ENCODE measurements around the gene SRP9.

Gene SRP9

DNA sequence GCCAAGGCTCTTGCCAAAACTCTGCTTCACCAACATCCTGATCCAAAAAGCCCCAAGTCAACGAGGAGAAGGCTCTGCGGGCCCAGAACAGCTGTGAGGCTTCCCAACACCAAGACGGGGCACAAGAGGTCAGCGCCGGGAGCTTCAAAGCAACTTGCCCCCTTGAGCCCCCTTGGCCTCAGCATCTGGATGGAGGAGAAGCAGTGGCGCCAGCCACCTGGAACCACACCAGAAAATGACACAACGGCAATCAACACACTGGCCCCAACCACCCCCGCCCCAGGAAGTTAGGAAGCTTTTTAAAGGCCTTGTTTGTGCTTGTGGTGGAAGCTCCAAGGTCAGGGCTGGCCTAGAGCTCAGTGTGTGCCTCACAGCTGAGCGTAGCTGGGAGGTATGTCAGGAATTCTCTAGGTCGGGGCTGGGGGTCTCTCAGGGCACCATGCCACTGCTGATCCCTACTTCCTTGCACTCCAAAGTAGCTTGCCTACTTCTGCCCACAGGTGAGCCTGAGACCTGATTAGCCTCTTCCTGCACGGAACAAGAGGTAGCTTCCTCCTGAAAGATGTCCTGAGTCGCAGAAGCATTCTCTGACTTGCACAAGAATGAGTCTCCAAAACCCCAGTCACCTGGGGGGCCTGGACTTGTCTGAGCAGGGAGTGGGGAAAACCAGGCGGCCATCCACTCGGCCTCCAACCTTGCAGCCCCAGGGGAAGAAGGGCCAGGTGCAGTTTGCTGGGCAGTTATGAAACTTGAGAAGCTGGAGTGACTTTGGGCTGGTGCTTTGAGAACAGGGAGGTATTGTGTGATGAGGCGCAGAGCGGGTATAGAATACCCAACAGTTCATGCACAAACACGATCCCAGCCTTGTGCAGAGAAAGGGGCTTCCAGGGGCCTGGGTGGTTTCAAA is 9.7 kb upstream of the SRP9 start:
- no peak for DNase-seq (ENCODE audit: extremely low spot score)
- ChIA-PET POLR2A (no interaction called here), CTCF (interaction anchor here (1.1 to 7.3 kb wide), 5 partner anchors 9 to 289 kb away, joined by 3 to 57 read pairs (median 4); partner anchors contain the start of gene SRP9)

DNA sequence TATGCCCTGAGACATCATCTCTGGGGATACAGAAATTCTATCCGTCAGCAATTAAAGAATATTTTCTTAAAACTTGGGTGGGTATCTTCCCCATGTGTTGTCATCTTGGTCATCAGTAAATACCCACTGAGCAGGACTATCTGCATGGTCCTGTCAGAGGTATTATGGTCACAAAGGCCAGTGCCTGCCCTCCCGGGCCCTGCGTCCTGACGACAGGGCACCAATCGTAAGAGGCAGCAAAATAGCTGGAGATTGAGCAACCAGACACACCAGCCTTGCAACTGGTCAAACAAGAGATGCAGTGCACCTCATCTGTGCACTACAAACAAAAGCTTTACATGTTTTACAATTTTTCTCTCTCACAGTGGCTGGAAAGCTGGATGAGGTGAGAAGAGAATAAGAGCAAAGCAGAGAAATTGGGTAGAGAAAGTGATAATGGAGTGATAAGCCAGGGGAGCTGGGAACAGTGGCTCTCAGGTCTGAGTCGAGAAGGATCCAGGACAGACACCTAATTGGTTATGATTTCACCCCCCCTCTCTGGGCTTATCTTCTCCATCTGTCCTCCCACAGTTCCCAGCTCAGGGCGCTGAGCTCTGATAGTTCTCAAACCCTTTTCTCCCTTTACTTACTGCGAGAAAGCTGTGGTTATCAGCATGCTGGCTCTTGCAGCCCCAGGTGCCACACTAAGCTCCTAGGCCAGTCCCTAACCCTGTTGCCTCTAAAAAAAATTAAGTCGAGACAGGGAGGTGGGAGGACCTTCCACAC is 8.8 kb upstream of the SRP9 start:
- DNase-seq (ENCODE audit: extremely low spot score): no peak
- CTCF ChIA-PET: interaction anchor here (0.8 to 7.3 kb wide), 10 partner anchors 10 to 294 kb away, joined by 3 to 57 read pairs (median 4); partner anchors contain the start of genes SRP9 and TMEM63A
- TF ChIP-seq, protein P1, sequence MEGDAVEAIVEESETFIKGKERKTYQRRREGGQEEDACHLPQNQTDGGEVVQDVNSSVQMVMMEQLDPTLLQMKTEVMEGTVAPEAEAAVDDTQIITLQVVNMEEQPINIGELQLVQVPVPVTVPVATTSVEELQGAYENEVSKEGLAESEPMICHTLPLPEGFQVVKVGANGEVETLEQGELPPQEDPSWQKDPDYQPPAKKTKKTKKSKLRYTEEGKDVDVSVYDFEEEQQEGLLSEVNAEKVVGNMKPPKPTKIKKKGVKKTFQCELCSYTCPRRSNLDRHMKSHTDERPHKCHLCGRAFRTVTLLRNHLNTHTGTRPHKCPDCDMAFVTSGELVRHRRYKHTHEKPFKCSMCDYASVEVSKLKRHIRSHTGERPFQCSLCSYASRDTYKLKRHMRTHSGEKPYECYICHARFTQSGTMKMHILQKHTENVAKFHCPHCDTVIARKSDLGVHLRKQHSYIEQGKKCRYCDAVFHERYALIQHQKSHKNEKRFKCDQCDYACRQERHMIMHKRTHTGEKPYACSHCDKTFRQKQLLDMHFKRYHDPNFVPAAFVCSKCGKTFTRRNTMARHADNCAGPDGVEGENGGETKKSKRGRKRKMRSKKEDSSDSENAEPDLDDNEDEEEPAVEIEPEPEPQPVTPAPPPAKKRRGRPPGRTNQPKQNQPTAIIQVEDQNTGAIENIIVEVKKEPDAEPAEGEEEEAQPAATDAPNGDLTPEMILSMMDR (IDR thresholded peaks at IDR 0.05; ENCODE audit: control extremely low read depth, extremely low read depth, low read depth, missing control alignments): no peak
- POLR2A ChIA-PET: no interaction called here

More for the DNA sequence above, 9.7 kb upstream of the SRP9 start:
- TF ChIP-seq, protein P1 (IDR thresholded peaks at IDR 0.05; ENCODE audit: control extremely low read depth, extremely low read depth, low read depth, missing control alignments): no peak

DNA sequence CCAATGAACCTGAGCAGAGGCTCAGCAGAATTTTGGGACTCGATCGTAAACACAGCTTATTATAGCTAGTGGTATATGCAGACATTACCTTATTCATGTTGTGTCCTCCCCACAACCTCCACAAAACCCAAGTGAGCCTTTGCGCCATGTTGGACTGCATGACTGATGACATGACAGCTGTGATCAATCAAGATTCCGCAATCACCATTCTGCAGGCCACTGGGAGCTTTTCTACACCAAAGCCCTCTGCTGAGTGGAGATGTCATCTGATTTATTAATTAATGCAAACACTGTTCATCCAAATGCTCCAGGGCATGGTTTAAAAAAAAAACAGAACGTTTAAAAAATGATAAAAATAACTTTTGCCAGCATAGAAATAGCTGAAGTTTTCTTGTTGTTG is 7.9 kb upstream of the SRP9 start:
- DNase-seq (ENCODE audit: extremely low spot score): no peak
- TF ChIP-seq, protein P1 (IDR thresholded peaks at IDR 0.05; ENCODE audit: control extremely low read depth, extremely low read depth, low read depth, missing control alignments): no peak
- CTCF ChIA-PET: interaction anchor here (0.8 to 7.3 kb wide), 8 partner anchors 9 to 295 kb away, joined by 3 to 57 read pairs (median 4); partner anchors contain the start of genes SRP9 and TMEM63A
- POLR2A ChIA-PET: no interaction called here

DNA sequence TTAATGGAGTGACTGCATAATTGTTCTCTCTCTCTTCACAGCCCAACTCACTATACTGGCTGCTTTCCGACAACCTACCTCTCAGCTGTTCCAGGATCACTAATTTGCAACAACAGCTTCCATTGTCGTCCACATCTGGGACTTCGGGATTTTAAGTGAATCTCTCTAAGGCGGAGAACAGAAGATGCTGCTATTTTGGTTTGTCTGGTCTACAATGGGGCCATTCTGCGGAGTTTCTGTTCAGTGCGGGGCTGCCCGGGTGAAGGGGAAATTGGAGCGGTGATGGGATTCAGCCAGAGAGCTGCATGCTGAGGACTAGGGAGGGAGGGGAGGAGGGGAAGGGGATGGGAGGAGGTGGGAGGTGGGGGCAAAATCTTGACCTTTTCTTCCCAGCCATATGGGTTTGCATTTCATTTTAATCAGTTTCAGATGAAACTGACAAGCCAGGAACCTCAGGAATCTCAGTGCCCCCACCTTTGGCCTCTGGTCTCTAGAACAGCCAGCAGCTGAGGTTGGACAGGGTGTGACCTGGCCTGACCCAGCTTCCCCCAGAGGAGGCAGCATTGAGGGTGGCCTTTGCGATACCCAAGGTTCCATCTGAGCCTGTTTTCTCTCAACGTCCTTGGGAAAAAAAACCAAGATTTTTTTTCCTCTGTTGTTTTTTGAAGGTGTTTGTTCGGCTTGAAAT is 6.9 kb upstream of the SRP9 start:
- no peak for DNase-seq (ENCODE audit: extremely low spot score)
- TF ChIP-seq, protein P1 (IDR thresholded peaks at IDR 0.05; ENCODE audit: control extremely low read depth, extremely low read depth, low read depth, missing control alignments): no peak
- CTCF ChIA-PET: interaction anchor here (1.1 to 7.3 kb wide), 7 partner anchors 8 to 297 kb away, joined by 3 to 57 read pairs (median 6); partner anchors contain the start of gene SRP9
- POLR2A ChIA-PET: interaction anchor here (0.7 kb wide), 1 partner anchor 12 kb away, joined by 5 read pairs; no protein-coding TSS in a partner anchor

DNA sequence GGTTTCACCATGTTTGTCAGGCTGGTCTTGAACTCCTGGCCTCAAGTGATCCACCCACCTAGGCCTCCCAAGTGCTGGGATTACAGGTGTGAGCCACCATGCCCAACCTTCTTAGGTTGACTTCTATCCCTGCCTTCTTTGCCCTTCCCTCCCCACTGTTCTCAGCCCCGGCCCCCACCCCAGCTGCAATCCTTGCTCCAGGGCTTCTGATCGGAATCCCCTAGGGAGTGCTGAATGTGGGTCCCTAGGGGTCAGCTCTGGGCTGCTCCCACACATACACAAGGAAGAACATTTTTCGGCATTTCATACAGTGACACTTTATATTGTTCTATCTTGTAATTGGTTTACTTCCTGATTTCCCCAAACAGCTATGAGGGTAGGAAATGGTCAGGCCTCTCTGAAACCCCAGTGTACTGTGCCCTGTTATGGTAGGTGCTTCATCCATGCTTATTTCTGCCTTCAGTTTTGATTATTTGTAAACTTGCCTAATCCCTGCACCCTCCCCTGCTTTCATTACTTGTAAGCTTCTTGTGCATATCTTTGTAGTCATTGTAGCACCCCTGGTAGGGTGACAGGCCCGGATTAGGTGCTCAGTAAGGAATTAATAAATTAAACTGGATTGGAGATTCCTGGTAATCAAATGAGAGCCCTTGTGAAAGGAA is 5.8 kb upstream of the SRP9 start:
- TF ChIP-seq, protein P1 (IDR thresholded peaks at IDR 0.05; ENCODE audit: control extremely low read depth, extremely low read depth, low read depth, missing control alignments): no peak
- POLR2A ChIA-PET: no interaction called here
- CTCF ChIA-PET: interaction anchor here (0.7 to 5.2 kb wide), 16 partner anchors 7 to 303 kb away, joined by 3 to 23 read pairs (median 4); partner anchors contain the start of gene TMEM63A
- no peak for DNase-seq (ENCODE audit: extremely low spot score)
